Glutamatergic neuron (in vitro differentiated cells): ENCODE data around the gene WWP2. TPM values are rescaled to one million over a fixed set of nuclear protein-coding genes. Genes with fewer than 3 reads are reported as not detected.

Experiments
- DNase-seq: peaks from one replicate; pipeline ENCODE4 v3.0.0; 2022
- H3K27ac Mint-ChIP-seq: one replicate; pipeline ENCODE4 v1.8.0; 2020; ENCODE audit warnings: mild to moderate bottlenecking, mixed read lengths, inconsistent platforms; ENCODE audit not compliant: unreplicated experiment
- H3K27me3 Mint-ChIP-seq: one replicate; pipeline ENCODE4 v1.8.0; 2020; ENCODE audit warnings: mild to moderate bottlenecking, moderate library complexity, mixed read lengths, inconsistent platforms; ENCODE audit not compliant: unreplicated experiment
- H3K36me3 Mint-ChIP-seq: one replicate; pipeline ENCODE4 v1.8.0; 2020; ENCODE audit warnings: mild to moderate bottlenecking, mixed read lengths, inconsistent platforms; ENCODE audit not compliant: unreplicated experiment
- H3K4me1 Mint-ChIP-seq: one replicate; pipeline ENCODE4 v1.8.0; 2020; ENCODE audit warnings: mild to moderate bottlenecking, low read depth, mixed read lengths, inconsistent platforms; ENCODE audit not compliant: unreplicated experiment
- H3K4me3 Mint-ChIP-seq: one replicate; pipeline ENCODE4 v1.8.0; 2020; ENCODE audit warnings: mild to moderate bottlenecking, mixed read lengths, inconsistent platforms; ENCODE audit not compliant: unreplicated experiment
- H3K9me3 Mint-ChIP-seq: one replicate; pipeline ENCODE4 v1.8.0; 2020; ENCODE audit warnings: mild to moderate bottlenecking, moderate library complexity, mixed read lengths, inconsistent platforms; ENCODE audit not compliant: unreplicated experiment
- total RNA-seq: library from RNA; stranded (reverse); fragmentation: NEBNext Ultra II Directional; extraction: Animal tissue kit (Norgen Biotek cat#: 25700); gene quantifications from one replicate; pipeline ENCODE4 v1.2.1, GENCODE V29; 2021; ENCODE audit not compliant: unreplicated experiment
- TF ChIP-seq, protein P1 (sequence below): fragments of 200-600 bp; sonication (generic); IDR thresholded peaks from one replicate; pipeline ENCODE4 v1.5.0; 2021; ENCODE audit not compliant: partially characterized antibody, unreplicated experiment

WWP2 gene
- total RNA-seq, 1 donor from 2014 or later, result 46.8 TPM

DNA sequence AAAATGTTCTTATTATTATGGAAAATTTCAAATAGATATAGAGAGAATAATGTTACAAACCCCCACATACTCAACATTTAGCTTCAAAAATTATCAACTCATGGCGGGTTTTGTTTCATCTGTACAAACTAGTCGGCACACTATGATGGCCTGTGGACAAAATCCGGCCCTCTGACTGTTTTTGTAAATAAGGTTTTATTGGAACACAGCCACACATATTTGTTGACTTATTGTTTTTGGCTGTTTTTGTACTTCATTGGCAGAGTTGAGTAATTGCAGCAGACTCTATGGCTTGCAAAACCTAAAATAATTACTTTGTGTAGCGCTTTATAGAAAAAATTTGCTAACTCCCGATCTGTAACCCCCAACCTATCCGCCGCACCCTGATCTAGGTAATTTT, 147.6 kb downstream of the WWP2 start:
- Mint-ChIP-seq H3K36me3 (peaks cover 5% of the 10 kb centered on the region), H3K4me1 (peaks cover under 1% of the 10 kb centered on the region), H3K27ac (no peak overlapping the region), H3K9me3 (peaks cover 3% of the 10 kb centered on the region), H3K27me3 (no peaks in the 10 kb centered on the region), H3K4me3 (no peak overlapping the region)
- no peak for DNase-seq
- TF ChIP-seq, protein P1, sequence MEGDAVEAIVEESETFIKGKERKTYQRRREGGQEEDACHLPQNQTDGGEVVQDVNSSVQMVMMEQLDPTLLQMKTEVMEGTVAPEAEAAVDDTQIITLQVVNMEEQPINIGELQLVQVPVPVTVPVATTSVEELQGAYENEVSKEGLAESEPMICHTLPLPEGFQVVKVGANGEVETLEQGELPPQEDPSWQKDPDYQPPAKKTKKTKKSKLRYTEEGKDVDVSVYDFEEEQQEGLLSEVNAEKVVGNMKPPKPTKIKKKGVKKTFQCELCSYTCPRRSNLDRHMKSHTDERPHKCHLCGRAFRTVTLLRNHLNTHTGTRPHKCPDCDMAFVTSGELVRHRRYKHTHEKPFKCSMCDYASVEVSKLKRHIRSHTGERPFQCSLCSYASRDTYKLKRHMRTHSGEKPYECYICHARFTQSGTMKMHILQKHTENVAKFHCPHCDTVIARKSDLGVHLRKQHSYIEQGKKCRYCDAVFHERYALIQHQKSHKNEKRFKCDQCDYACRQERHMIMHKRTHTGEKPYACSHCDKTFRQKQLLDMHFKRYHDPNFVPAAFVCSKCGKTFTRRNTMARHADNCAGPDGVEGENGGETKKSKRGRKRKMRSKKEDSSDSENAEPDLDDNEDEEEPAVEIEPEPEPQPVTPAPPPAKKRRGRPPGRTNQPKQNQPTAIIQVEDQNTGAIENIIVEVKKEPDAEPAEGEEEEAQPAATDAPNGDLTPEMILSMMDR, result no peak

DNA sequence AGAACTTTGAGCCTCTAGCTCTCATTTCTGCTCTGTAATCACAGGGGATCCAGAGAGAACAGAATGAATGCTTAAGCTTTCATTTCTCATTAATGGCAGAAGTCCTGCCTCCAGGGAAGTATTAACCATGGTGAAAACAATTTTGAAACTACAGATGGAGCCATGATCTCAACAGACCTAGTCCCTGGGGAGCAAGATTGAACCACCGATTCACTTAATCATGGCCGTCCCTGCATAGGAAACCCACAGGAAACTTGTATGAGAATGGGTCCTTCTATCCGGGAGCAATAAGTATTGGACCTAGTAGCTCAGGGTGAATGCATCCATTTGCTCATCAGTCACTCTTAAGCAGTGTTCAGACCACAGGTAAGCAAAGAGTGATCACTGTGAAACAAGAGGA, 148.8 kb downstream of the WWP2 start:
- Mint-ChIP-seq H3K27ac (no peak overlapping the region), H3K4me3 (no peak overlapping the region), H3K36me3 (peaks cover 5% of the 10 kb centered on the region), H3K9me3 (peaks cover 4% of the 10 kb centered on the region), H3K4me1 (no peaks in the 10 kb centered on the region), H3K27me3 (peaks cover 2% of the 10 kb centered on the region)
- TF ChIP-seq, protein P1, result no peak
- DNase-seq, result no peak

DNA sequence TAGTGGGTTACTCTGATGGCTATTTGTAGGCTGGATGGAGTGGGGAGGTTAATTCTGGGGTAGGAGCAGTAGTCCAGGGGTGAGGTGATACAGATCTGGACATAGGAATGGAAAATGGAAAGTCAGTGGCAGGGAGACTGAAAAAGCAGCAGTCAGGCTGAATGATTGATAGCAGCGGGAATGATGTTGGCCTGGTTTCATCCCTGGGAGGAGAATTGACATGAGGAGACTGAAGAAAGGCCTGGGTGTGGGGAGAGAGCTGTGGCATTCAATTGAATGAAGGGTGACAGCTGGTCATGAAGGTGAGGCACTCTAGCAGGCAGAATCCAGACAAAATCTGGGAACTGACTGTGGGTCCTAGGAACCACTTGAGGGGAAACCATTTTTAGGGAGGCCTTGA, 154.3 kb downstream of the WWP2 start:
- Mint-ChIP-seq H3K36me3 (no peaks in the 10 kb centered on the region), H3K4me1 (peaks cover 7% of the 10 kb centered on the region), H3K9me3 (peaks cover 6% of the 10 kb centered on the region), H3K27ac (peak overlapping the region; percentile 19), H3K4me3 (peak overlapping the region; percentile 36), H3K27me3 (peaks cover 2% of the 10 kb centered on the region)
- TF ChIP-seq, protein P1, result no peak
- no peak for DNase-seq

DNA sequence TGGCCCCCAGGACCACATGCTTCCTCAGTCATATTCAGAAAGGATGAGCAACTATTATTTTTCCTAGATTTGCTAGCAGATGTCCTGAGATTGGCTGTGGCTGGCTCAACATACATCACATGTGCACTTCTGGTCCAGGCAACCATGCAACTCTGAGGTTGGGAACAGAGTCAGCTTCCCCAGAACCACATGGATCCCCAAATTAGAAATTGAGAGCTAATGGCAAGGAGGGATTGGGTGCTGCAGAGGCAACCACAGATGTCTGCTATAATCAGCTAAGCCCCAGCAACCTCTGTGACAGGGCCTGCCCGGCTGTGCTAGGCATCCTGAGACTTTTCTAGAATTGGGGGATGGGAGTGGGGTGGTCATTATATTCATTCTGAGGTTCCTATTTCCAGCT, 155.2 kb downstream of the WWP2 start:
- Mint-ChIP-seq H3K4me1 (peaks cover 7% of the 10 kb centered on the region), H3K4me3 (no peak overlapping the region), H3K9me3 (peaks cover 6% of the 10 kb centered on the region), H3K27ac (no peak overlapping the region), H3K27me3 (peaks cover 2% of the 10 kb centered on the region), H3K36me3 (no peaks in the 10 kb centered on the region)
- no peak for DNase-seq
- TF ChIP-seq, protein P1, result no peak

DNA sequence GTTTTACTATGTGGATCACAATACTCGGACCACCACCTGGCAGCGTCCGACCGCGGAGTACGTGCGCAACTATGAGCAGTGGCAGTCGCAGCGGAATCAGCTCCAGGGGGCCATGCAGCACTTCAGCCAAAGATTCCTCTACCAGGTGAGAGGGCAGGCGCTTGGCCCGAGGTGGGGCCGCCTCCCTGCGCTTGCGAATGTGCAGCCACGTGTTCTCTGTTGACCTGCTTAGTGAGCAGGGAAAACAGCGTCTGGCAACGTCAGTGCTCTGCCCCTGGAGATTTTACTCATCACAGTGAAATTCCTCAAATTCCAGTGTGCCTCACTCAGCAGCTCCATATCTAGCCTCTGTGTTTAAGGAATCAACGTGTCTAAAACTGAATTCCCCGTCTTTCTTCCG, 155.6 kb downstream of the WWP2 start:
- Mint-ChIP-seq H3K4me3 (no peak overlapping the region), H3K36me3 (no peaks in the 10 kb centered on the region), H3K9me3 (peaks cover 6% of the 10 kb centered on the region), H3K4me1 (peaks cover 7% of the 10 kb centered on the region), H3K27ac (no peak overlapping the region), H3K27me3 (peaks cover 2% of the 10 kb centered on the region)
- TF ChIP-seq, protein P1, result no peak
- no peak for DNase-seq
